Measurements from ENCODE around the gene DUOXA2. TPM values are rescaled to one million over a fixed set of nuclear protein-coding genes. Genes with fewer than 3 reads are reported as not detected.

The DUOXA2 gene
- total RNA-seq, 4 donors from 2014 or later = 0.68 to 10.0 TPM; not detected in 2

DNA sequence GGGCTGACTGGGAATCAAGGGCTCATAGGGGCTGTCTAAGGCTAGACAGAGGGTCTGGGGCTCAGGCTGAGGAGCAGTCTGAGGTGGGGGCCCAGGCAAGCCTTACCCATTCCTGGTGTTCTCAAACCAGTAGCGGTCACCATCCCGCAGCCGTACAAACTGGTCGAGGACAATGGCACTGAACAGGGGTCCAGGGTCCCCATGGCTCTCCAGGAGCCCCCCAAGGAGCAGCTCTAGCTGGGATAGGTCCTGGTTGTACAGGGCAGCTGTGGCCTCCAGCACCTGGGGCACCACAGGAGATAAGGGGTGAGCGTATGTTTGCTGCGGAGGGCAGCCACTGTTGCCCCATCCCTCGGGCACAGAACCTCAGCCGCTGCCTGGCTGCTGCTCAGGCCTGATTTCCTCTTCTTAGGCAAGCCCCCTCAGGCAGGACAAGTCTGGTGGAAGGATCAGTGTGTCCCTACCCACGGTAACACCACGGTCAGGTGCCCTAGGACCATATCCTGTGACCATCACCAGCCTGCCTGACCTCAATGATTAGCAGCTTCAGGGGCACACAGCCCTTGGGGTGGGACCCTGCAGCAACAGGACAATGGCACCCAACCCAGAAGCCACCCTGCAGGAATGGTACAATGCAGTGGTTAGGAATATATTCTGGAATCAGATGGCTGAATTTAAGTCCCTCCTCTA, 6.0 kb upstream of the DUOXA2 start:
- no peak overlapping the region for H3K27ac ChIP-seq
- no peak for DNase-seq
- 94 to 95% methylated on average over 4 to 9 of the region's 10 CpGs for WGBS, 2 donors (ENCODE audit: low coverage in 1 of 2)
- H3K36me3 ChIP-seq = no peaks in the 10 kb centered on the region
- H3K4me1 ChIP-seq = peaks cover 4 to 9% (median 6%) of the 10 kb centered on the region in 4 donors
- H3K4me3 ChIP-seq = no peak overlapping the region
- no peaks in the 10 kb centered on the region for H3K9me3 ChIP-seq
- in situ Hi-C loops (cut with MboI; ENCODE audit: low pct_ligation_motif_present in 1 of 4, low pct_unique_long_range_greater_than_20kb in 1 of 4, low sequenced_read_pairs in 3 of 4) (loop anchor here in 1 of 4 donors (25.0 kb wide), 1 partner anchor 146 kb away; the partner anchor contains the start of gene TERB2), intact Hi-C loops (cut with DNase I; ENCODE audit: low total_unique reads) (no loop called here)
- no peak for TF ChIP-seq EP300 (IDR thresholded peaks at IDR 0.05; ENCODE audit: low read depth)
- no peak for TF ChIP-seq POLR2A (IDR thresholded peaks at IDR 0.05)
- TF ChIP-seq, protein P1, sequence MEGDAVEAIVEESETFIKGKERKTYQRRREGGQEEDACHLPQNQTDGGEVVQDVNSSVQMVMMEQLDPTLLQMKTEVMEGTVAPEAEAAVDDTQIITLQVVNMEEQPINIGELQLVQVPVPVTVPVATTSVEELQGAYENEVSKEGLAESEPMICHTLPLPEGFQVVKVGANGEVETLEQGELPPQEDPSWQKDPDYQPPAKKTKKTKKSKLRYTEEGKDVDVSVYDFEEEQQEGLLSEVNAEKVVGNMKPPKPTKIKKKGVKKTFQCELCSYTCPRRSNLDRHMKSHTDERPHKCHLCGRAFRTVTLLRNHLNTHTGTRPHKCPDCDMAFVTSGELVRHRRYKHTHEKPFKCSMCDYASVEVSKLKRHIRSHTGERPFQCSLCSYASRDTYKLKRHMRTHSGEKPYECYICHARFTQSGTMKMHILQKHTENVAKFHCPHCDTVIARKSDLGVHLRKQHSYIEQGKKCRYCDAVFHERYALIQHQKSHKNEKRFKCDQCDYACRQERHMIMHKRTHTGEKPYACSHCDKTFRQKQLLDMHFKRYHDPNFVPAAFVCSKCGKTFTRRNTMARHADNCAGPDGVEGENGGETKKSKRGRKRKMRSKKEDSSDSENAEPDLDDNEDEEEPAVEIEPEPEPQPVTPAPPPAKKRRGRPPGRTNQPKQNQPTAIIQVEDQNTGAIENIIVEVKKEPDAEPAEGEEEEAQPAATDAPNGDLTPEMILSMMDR (IDR thresholded peaks at IDR 0.05) = no peak
- TF ChIP-seq POLR2AphosphoS5 (IDR thresholded peaks at IDR 0.05) = no peak
- peaks cover 41% of the 10 kb centered on the region for H3K27me3 ChIP-seq

DNA sequence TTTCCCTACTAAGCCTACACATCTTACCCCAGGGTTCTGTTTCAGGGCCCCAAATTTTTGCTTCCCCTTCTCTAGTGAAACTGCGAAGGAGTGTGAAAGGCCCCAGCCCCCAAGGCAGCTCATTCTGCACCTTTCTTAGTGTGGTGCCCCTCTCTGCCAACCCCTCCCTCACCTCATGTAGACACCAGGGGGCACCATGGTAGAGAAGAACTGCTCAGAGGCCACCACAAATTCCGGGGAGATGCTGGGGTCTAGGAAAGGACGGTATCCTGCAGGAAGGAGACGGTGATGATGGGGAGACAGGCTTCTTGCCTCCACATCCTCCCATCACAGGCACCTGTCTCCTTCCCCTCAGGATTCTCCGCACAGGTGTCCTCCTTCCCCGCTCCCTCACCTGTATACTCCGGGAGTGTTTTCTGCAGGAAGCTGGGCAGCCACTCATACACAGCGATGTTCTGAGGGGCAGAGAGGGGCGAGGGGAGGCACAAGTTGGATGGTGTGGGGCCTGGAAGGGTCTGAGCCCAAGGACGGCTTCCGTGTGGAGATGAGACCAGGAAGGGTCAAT, 3.8 kb upstream of the DUOXA2 start:
- whole genome bisulfite sequencing, 2 donors (ENCODE audit: low coverage in 1 of 2) = 0 to 56% methylated on average over 1 to 11 of the region's 11 CpGs
- peaks cover 64% of the 10 kb centered on the region for H3K27me3 ChIP-seq
- H3K27ac ChIP-seq = no peak overlapping the region
- TF ChIP-seq, protein P1 (IDR thresholded peaks at IDR 0.05) = no peak
- TF ChIP-seq POLR2AphosphoS5 (IDR thresholded peaks at IDR 0.05) (no peak), EP300 (IDR thresholded peaks at IDR 0.05; ENCODE audit: low read depth) (no peak), POLR2A (IDR thresholded peaks at IDR 0.05) (no peak)
- in situ Hi-C loops (cut with MboI; ENCODE audit: low pct_ligation_motif_present in 1 of 4, low pct_unique_long_range_greater_than_20kb in 1 of 4, low sequenced_read_pairs in 3 of 4) = loop anchor here in 1 of 4 donors (25.0 kb wide), 1 partner anchor 148 kb away; the partner anchor contains the start of gene TERB2
- no peak overlapping the region for H3K4me3 ChIP-seq
- peaks cover 4 to 19% (median 16%) of the 10 kb centered on the region in 4 donors for H3K4me1 ChIP-seq
- no peak for DNase-seq
- no peaks in the 10 kb centered on the region for H3K36me3 ChIP-seq
- H3K9me3 ChIP-seq = no peaks in the 10 kb centered on the region
- intact Hi-C loops (cut with DNase I; ENCODE audit: low total_unique reads) = no loop called here

DNA sequence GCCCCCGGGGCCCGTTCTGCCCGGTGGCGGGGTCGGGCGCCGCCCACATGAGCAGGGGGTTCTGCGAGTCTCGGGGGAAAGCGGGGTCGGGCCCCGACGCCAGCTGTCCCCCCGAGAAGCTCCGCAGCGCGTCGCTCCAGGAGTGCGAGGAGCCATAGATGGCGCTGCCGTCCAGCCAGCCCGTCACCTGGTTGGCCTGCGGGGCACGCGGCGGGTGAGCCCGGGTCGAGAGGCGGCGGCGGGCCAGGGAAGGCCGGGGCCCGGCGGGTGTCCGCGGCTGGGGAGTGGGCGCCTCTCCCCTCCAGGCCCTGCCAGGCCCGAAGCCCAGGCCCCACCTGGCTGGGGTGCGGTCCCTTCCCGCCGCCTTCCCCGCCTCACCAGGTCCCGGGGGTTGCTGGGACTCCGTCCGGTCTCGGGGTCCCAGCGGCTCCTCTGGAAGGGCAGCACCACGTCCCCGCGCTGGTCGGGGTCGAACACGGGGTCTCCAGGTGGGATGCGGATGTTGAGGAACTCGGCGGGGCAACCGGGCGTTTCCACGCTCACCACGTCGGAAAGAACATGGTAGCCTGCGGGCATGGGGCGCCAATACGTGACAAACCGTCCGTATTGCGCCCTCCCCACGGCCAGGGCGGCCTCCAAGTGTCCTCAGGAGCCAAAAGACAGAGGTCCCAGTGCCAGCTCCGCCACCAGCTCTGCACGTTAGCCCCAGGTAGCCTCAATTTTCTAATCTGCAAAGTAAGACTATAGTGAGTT, 2.6 kb upstream of the DUOXA2 start:
- H3K9me3 ChIP-seq = no peaks in the 10 kb centered on the region
- no peak overlapping the region for H3K27ac ChIP-seq
- intact Hi-C loops (cut with DNase I; ENCODE audit: low total_unique reads) = no loop called here
- WGBS, 2 donors (ENCODE audit: low coverage in 1 of 2) = 20 to 63% methylated on average over 1 to 56 of the region's 71 CpGs
- in situ Hi-C loops (cut with MboI; ENCODE audit: low pct_ligation_motif_present in 1 of 4, low pct_unique_long_range_greater_than_20kb in 1 of 4, low sequenced_read_pairs in 3 of 4) = loop anchor here in 1 of 4 donors (25.0 kb wide), 1 partner anchor 149 kb away; the partner anchor contains the start of gene TERB2
- TF ChIP-seq POLR2A (IDR thresholded peaks at IDR 0.05) (no peak), EP300 (IDR thresholded peaks at IDR 0.05; ENCODE audit: low read depth) (no peak), POLR2AphosphoS5 (IDR thresholded peaks at IDR 0.05) (no peak)
- TF ChIP-seq, protein P1 (IDR thresholded peaks at IDR 0.05) = no peak
- H3K36me3 ChIP-seq = no peaks in the 10 kb centered on the region
- peaks cover 8 to 22% (median 17%) of the 10 kb centered on the region in 4 donors for H3K4me1 ChIP-seq
- no peak for DNase-seq
- H3K4me3 ChIP-seq = no peak overlapping the region
- peaks cover 76% of the 10 kb centered on the region for H3K27me3 ChIP-seq

DNA sequence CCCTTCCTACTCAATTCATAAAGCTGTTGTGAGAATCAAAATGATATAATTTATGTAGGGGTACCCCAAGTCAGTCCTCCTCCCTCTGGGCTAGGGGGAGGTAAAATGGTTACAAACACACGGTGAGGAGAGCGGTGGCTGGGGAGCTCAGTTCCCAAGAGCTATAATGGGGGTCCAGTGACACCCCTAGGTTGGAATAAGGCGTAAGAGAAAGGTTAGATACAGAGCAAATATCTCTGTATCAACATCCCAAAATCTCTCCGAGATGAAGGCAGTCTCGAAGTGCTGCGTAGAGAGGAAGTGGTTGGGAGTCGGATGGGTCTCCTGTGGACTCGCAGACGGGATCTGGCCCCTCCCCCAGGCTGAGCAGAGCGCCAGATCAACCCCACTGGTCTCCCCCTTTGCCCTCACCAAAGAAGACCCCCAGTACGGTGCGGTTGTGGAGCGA, 2.0 kb upstream of the DUOXA2 start:
- DNase-seq = no peak
- Histone ChIP-seq H3K9me3 (no peaks in the 10 kb centered on the region), H3K4me3 (peak overlapping the region in 1 of 4 donors; percentile 10), H3K4me1 (peaks cover 14 to 28% (median 21%) of the 10 kb centered on the region in 4 donors), H3K27ac (no peak overlapping the region), H3K27me3 (peaks cover 82% of the 10 kb centered on the region), H3K36me3 (no peaks in the 10 kb centered on the region)
- intact Hi-C loops (cut with DNase I; ENCODE audit: low total_unique reads) (no loop called here), in situ Hi-C loops (cut with MboI; ENCODE audit: low pct_ligation_motif_present in 1 of 4, low pct_unique_long_range_greater_than_20kb in 1 of 4, low sequenced_read_pairs in 3 of 4) (loop anchor here in 1 of 4 donors (25.0 kb wide), 1 partner anchor 150 kb away; the partner anchor contains the start of gene TERB2)
- TF ChIP-seq, protein P1 (IDR thresholded peaks at IDR 0.05) = no peak
- TF ChIP-seq POLR2A (IDR thresholded peaks at IDR 0.05) (no peak), POLR2AphosphoS5 (IDR thresholded peaks at IDR 0.05) (no peak), EP300 (IDR thresholded peaks at IDR 0.05; ENCODE audit: low read depth) (no peak)
- WGBS, 2 donors (ENCODE audit: low coverage in 1 of 2) = 10% methylated on average over 13 of the region's 13 CpGs; no CpG with 5 or more reads in 1 of the 2 donors
